ENCODE results near the gene APLNR.
A peak's percentile ranks its signal among the peaks of the same experiment; 100 is the strongest.
"Not testable (repeated sequence)": the region's sequence is repeated elsewhere in the genome, so short reads cannot be mapped to it uniquely, and the experiment has no call there.

The APLNR gene

GRCh38 chr11:57237204-57237681 lies at the start of gene APLNR:
TSS of gene APLNR (minus strand) at chr11:57237250. CDS start at chr11:57237004, 246 bp downstream.
- peak within 1 kb of the TSS; percentile 8 to 52 for H3K27ac Mint-ChIP-seq
- no peaks in the 10 kb centered on the region for H3K9me3 Mint-ChIP-seq
- H3K4me3 Mint-ChIP-seq: peak within 1 kb of the TSS in 1 of 2 donors; percentile 42
- ATAC-seq (peak; percentile 18), DNase-seq (no peak)
- peaks cover 11% of the 10 kb centered on the region for H3K4me1 Mint-ChIP-seq
- peaks cover 73% of the 10 kb centered on the region for H3K27me3 Mint-ChIP-seq

- no peaks in the 10 kb centered on the region for H3K4me1 Mint-ChIP-seq
- H3K27me3 Mint-ChIP-seq: peaks cover 6% of the 10 kb centered on the region
- no peak for DNase-seq
- no peak overlapping the region for H3K4me3 Mint-ChIP-seq
- ATAC-seq: no peak
- no peaks in the 10 kb centered on the region for H3K9me3 Mint-ChIP-seq
- H3K27ac Mint-ChIP-seq: no peak overlapping the region
Measured at GRCh38 chr11:57283231-57283990, 46.4 kb upstream of the APLNR start.

DNA sequence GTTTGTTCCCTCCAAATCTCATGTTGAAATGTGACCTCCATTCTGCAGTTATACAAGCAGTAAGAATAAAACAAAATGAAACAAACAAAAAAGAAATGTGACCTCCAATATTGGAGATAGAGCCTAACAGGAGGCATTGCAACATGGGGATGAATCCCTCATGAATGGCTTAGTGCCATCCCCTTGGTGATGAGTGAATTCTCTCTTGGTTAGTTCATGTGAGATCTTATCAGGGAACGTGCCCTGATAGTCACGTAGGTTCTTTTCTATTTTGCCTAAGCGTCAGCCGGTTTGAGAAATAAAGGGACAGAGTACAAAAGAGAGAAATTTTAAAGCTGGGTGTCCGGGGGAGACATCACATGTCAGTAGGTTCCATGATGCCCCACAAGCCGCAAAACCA lies 44.5 kb upstream of the APLNR start:
- peaks cover 22% of the 10 kb centered on the region for H3K27me3 Mint-ChIP-seq
- not testable (repeated sequence) for H3K27ac Mint-ChIP-seq, H3K9me3 Mint-ChIP-seq, DNase-seq, H3K4me3 Mint-ChIP-seq, ATAC-seq, H3K4me1 Mint-ChIP-seq

DNA sequence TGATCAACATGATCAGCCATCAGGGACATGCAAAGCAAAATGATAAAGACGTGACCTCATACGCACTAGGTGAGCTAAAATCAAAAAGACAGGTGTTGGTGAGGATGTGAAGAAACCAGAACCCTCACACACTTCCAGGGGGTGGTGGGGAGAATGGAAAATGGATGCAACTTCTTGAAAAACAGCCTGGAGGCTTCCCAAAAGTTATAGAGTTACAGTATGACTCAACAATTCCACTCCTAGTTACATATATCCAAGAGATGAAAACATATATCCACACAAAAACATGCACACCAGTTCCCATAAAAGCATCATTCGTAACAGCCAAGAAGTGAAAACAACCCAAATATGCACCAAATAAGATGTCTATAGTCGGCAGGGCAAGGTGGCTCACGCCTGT lies 42.1 kb upstream of the APLNR start:
- ATAC-seq: no peak
- no peak for DNase-seq
- Mint-ChIP-seq H3K4me3 (no peak overlapping the region), H3K9me3 (peaks cover 3 to 4% of the 10 kb centered on the region in 2 donors), H3K4me1 (peaks cover 6% of the 10 kb centered on the region), H3K27me3 (peaks cover 35% of the 10 kb centered on the region), H3K27ac (no peak overlapping the region)

GRCh38 chr11:57278721-57279095 lies 41.7 kb upstream of the APLNR start:
- DNase-seq (no peak), ATAC-seq (no peak)
- H3K4me1 Mint-ChIP-seq: peaks cover 6% of the 10 kb centered on the region
- peaks cover 38% of the 10 kb centered on the region for H3K27me3 Mint-ChIP-seq
- H3K27ac Mint-ChIP-seq: no peak overlapping the region
- H3K9me3 Mint-ChIP-seq: peaks cover 6 to 8% of the 10 kb centered on the region in 2 donors
- no peak overlapping the region for H3K4me3 Mint-ChIP-seq

DNA sequence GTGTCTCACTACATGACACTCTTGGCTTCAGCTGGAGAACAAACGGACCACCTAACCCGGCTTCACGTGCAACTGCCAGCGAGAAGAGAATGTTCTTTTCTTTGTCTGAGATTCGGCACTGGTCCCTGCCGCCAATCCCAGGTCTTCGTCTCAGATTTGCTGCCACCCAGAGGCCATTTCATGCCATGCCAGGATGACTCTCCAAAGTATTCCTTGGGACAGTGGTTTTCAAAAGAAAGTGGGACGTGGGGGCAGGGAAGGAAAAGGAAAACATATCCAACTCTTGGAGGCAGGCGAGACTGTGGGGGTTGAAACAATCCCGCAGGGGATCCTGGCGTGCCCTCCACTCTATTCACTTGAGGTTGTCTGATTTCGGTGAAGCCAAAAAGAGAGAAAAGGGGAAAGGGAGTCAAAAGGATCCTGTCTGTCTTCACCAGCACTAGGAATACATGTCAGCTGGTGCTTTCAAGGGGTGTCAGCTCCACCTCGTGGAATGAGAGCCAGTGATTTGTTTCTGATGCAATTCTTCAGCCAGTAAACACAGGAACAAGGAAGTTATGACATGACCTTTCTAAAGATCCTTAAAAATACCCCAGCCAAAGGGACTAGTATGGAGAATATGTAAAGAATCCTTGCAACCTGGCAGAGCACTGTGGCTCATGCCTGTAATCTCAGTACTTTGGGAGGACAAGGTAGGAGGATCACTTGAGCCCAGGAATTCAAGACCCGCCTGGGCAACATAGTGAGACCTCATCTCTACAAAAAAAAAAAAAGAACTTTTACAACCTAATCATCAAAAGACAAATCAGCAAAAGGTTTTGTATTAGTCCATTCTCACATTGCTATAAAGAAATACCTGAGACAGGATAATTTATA lies 41.0 kb upstream of the APLNR start:
- no peak overlapping the region for H3K4me3 Mint-ChIP-seq

GRCh38 chr11:57276971-57277675 lies 40.1 kb upstream of the APLNR start:
- no peak overlapping the region for H3K4me3 Mint-ChIP-seq
- H3K9me3 Mint-ChIP-seq: peaks cover 13 to 18% of the 10 kb centered on the region in 2 donors
- H3K27ac Mint-ChIP-seq: no peak overlapping the region
- ATAC-seq (no peak), DNase-seq (no peak)
- H3K27me3 Mint-ChIP-seq: peaks cover 38% of the 10 kb centered on the region
- H3K4me1 Mint-ChIP-seq: peaks cover 6% of the 10 kb centered on the region

More for the DNA sequence above, 41.0 kb upstream of the APLNR start:
- ATAC-seq (no peak), DNase-seq (peak; percentile 12 to 26)
- no peak overlapping the region for H3K27ac Mint-ChIP-seq
- peaks cover 10 to 15% of the 10 kb centered on the region in 2 donors for H3K9me3 Mint-ChIP-seq
- peaks cover 6% of the 10 kb centered on the region for H3K4me1 Mint-ChIP-seq
- H3K27me3 Mint-ChIP-seq: peaks cover 38% of the 10 kb centered on the region

GRCh38 chr11:57276169-57276970 lies 39.3 kb upstream of the APLNR start:
- H3K4me3 Mint-ChIP-seq: no peak overlapping the region
- H3K27ac Mint-ChIP-seq: no peak overlapping the region
- peaks cover 38% of the 10 kb centered on the region for H3K27me3 Mint-ChIP-seq
- no peak for DNase-seq
- ATAC-seq: no peak
- peaks cover 6% of the 10 kb centered on the region for H3K4me1 Mint-ChIP-seq
- H3K9me3 Mint-ChIP-seq: peaks cover 18% of the 10 kb centered on the region in 2 donors

DNA sequence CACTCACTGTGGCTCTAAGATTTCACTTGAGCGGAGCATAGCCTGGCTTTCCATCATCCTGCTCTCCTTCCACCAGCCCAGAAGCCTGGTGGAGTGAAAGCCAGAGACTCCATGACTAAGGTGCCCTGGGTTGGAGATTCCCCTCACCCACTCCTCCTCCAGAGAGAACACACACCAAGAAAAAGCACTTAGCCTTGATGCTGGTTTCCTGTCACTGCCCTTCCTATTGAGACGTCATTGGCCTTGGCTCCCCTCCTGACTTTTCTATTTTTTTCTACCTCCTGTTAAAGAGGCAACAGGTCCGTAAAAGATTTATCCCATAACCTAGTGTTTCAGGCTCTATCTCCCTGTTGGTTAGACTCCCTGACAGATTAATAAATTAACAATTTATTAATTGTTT lies 38.5 kb upstream of the APLNR start:
- peaks cover 6% of the 10 kb centered on the region for H3K4me1 Mint-ChIP-seq
- no peak for DNase-seq
- H3K4me3 Mint-ChIP-seq: no peak overlapping the region
- peaks cover 18% of the 10 kb centered on the region in 2 donors for H3K9me3 Mint-ChIP-seq
- no peak for ATAC-seq
- no peak overlapping the region for H3K27ac Mint-ChIP-seq
- peaks cover 38% of the 10 kb centered on the region for H3K27me3 Mint-ChIP-seq

- Mint-ChIP-seq H3K9me3 (peaks cover 18% of the 10 kb centered on the region in 2 donors), H3K27me3 (peaks cover 38% of the 10 kb centered on the region)
- DNase-seq: no peak
Measured at GRCh38 chr11:57274904-57275498, 38.0 kb upstream of the APLNR start.

DNA sequence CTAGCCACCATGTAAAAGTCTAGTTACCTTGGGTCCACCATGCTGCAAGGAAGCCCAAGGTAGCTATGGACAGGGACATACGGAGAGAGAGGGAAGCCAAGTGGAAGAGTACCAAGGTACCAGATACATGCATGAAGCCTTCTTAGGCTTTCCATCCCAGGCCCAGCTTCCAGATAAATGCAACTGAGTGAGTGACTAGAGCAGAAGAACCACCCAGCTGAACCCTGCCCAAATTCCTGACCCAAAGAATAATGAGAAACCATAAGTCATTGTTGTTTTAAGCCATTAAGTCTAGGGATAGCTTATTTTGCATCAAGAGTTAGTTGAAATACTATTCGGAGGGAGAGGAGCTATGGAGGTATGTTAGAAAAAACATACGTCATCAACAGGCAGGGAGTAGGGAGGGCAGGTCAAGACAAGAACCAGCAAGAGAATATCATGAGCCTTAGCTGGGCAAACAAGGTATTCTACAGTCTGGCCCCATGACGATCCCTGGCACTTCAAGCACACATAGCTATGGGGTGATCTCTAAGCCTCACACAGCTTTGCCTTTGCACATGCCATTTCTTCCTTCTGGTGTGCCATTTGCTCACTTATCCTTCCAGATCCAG lies 36.5 kb upstream of the APLNR start:
- no peak overlapping the region for H3K4me3 Mint-ChIP-seq
- DNase-seq (no peak), ATAC-seq (no peak)
- H3K27ac Mint-ChIP-seq: peak overlapping the region in 1 of 2 donors; percentile 81
- H3K27me3 Mint-ChIP-seq: peaks cover 41% of the 10 kb centered on the region
- peaks cover 6% of the 10 kb centered on the region for H3K4me1 Mint-ChIP-seq
- peaks cover 18 to 19% of the 10 kb centered on the region in 2 donors for H3K9me3 Mint-ChIP-seq

More at GRCh38 chr11:57274904-57275498, 38.0 kb upstream of the APLNR start:
- Mint-ChIP-seq H3K4me1 (peaks cover 6% of the 10 kb centered on the region), H3K4me3 (no peak overlapping the region), H3K27ac (no peak overlapping the region)
- no peak for ATAC-seq

DNA sequence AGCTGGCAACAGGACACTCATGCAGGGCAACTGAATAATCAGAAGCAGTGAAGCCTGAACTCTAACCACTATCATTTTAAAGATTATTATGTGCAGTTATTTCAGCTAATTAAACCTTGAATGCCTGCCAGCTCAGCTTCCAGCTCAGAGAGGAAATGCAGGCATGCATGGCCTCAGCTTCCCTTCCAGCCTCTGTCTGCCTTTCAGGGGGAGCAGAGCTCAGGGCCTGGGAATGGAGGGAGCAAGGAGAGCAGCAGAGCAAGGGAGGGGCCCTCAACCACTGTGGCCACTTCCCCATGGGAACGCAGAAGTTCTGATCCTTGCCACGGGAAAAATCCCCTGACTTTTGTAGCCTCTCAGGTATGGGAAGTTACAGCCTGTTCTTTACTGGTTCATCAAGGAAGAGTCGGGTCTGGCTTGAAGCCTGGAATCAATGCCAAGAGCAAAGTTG lies 32.5 kb upstream of the APLNR start:
- H3K4me1 Mint-ChIP-seq: no peaks in the 10 kb centered on the region
- no peak overlapping the region for H3K27ac Mint-ChIP-seq
- no peak for ATAC-seq
- no peak for DNase-seq
- peaks cover 30 to 35% of the 10 kb centered on the region in 2 donors for H3K9me3 Mint-ChIP-seq
- H3K4me3 Mint-ChIP-seq: no peak overlapping the region
- peaks cover 15% of the 10 kb centered on the region for H3K27me3 Mint-ChIP-seq

DNA sequence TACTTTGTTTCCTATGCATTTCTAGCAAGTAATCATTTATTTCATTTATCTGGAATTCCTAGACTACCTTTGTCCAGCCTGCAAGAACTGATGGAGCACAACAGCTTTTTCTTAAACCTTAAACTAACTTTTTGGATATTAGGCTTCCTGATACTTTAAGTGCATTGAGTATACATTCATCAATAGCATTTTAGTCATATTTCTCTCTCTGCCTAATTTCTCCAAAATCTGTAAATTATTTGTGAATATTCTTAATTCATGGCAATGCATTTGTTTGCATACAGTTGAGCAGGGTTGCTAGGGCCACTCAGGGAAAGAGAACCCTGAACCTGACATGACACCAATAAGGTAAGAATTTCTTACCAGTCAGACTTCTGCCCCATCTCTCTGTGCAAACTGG lies 29.1 kb upstream of the APLNR start:
- ATAC-seq (no peak), DNase-seq (no peak)
- Mint-ChIP-seq H3K27me3 (peaks cover 27% of the 10 kb centered on the region), H3K4me3 (no peak overlapping the region), H3K9me3 (peaks cover 11 to 17% of the 10 kb centered on the region in 2 donors), H3K4me1 (no peaks in the 10 kb centered on the region), H3K27ac (no peak overlapping the region)

DNA sequence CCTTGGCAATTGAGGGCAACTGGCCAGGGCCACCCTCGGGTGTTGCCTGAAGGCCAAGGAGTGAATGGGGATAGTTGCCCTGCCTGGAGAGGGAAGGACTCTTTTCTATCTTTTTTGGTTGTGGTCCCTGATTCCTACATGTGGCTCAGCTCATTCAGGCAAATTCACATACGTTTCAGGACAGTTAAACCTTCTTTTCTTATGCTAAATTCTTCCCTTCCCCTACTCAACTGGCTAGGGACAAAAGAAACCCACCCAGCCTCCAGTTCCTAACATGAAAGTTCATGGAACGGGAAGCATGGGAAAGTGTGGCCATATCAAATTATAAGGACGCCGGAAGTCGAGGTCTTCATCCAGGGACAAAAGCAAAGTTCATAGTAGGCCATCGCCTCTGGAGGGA lies 26.3 kb upstream of the APLNR start:
- Mint-ChIP-seq H3K27me3 (peaks cover 23% of the 10 kb centered on the region), H3K27ac (no peak overlapping the region), H3K9me3 (peaks cover 10 to 14% of the 10 kb centered on the region in 2 donors), H3K4me1 (no peaks in the 10 kb centered on the region), H3K4me3 (no peak overlapping the region)
- DNase-seq (no peak), ATAC-seq (no peak)

Data from stimulated activated naive CD8-positive, alpha-beta T cell treated with anti-CD3 and anti-CD28 coated beads, Interleukin-15, amount 100 ng/mL, for 72 hours (primary cell).